WTC11 (cell line): ENCODE results near the gene TNFRSF1B. TPM values are rescaled to one million over a fixed set of nuclear protein-coding genes. Genes with fewer than 3 reads are reported as not detected.

ENCODE experiments used
- ATAC-seq: fragments of 200-7000 bp; cut with Tn5 transposase; 2 replicates; pipeline ENCODE4 v1.10.0; 2021; ENCODE audit warnings: mild to moderate bottlenecking, moderate library complexity
- CTCF ChIA-PET: fragments of 300-600 bp; sonication (Branson Sonifier 250); formaldehyde crosslinking; loops from one replicate; lab custom pipeline; 2021; ENCODE audit warnings: antibody characterized with exemption; lab: Charles Lee
- POLR2A ChIA-PET: fragments of 350-600 bp; sonication (Branson Sonifier 250); formaldehyde crosslinking; loops from one replicate; lab custom pipeline; 2021; ENCODE audit warnings: antibody characterized with exemption; lab: Charles Lee
- DNase-seq: peaks from one replicate; pipeline ENCODE4 v3.0.0; 2021; ENCODE audit warnings: low spot score
- H3K27ac Mint-ChIP-seq: 2 replicates; pipeline ENCODE4 v1.8.0; 2021; ENCODE audit warnings: mixed read lengths
- H3K27me3 Mint-ChIP-seq: 2 replicates; pipeline ENCODE4 v1.8.0; 2021; ENCODE audit warnings: low read depth, mild to moderate bottlenecking, moderate library complexity, mixed read lengths
- H3K36me3 Mint-ChIP-seq: 2 replicates; pipeline ENCODE4 v1.8.0; 2021; ENCODE audit warnings: mixed read lengths
- H3K4me1 Mint-ChIP-seq: 2 replicates; pipeline ENCODE4 v1.8.0; 2022; ENCODE audit warnings: mixed read lengths
- H3K4me3 Mint-ChIP-seq: 2 replicates; pipeline ENCODE4 v1.8.0; 2021; ENCODE audit warnings: mild to moderate bottlenecking, moderate library complexity, mixed read lengths
- H3K9me3 Mint-ChIP-seq: 2 replicates; pipeline ENCODE4 v1.8.0; 2021; ENCODE audit warnings: mixed read lengths
- ATF1 ChIP-seq: sonication (generic); formaldehyde crosslinking; IDR thresholded peaks from 2 replicates; pipeline ENCODE4 v1.8.1; 2023; ENCODE audit warnings: mild to moderate bottlenecking, moderate library complexity, missing genetic modification reagents
- CREM ChIP-seq: sonication (generic); formaldehyde crosslinking; IDR thresholded peaks from 2 replicates; pipeline ENCODE4 v1.8.1; 2022; ENCODE audit warnings: mild to moderate bottlenecking, missing genetic modification reagents, moderate library complexity
- GRHL2 ChIP-seq: fragments of 250-450 bp; sonication (Bioruptor Pico); IDR thresholded peaks from 2 replicates; pipeline ENCODE4 v1.8.0; 2022; ENCODE audit warnings: mild to moderate bottlenecking, moderate library complexity; ENCODE audit not compliant: insufficient replicate concordance, severe bottlenecking
- HMGA2 ChIP-seq: fragments of 250-450 bp; sonication (Bioruptor Pico); IDR thresholded peaks from 2 replicates; pipeline ENCODE4 v1.4.0; 2021; ENCODE audit warnings: mild to moderate bottlenecking, moderate library complexity
- IRF2 ChIP-seq: sonication (generic); formaldehyde crosslinking; IDR thresholded peaks from 2 replicates; pipeline ENCODE4 v1.8.0; 2022; ENCODE audit warnings: low read depth, missing genetic modification reagents, borderline replicate concordance
- NR2C2 ChIP-seq: sonication (generic); formaldehyde crosslinking; IDR thresholded peaks from 2 replicates; pipeline ENCODE4 v1.8.0; 2022; ENCODE audit warnings: mild to moderate bottlenecking, missing genetic modification reagents
- OVOL2 ChIP-seq: fragments of 250-450 bp; sonication (Bioruptor Pico); IDR thresholded peaks from 2 replicates; pipeline ENCODE4 v1.9.0; 2021; ENCODE audit warnings: mild to moderate bottlenecking, borderline replicate concordance
- PRDM15 ChIP-seq: sonication (generic); formaldehyde crosslinking; IDR thresholded peaks from 2 replicates; pipeline ENCODE4 v1.8.0; 2022; ENCODE audit warnings: missing genetic modification reagents
- SMAD3 ChIP-seq: sonication (generic); formaldehyde crosslinking; IDR thresholded peaks from 2 replicates; pipeline ENCODE4 v1.8.0; 2022; ENCODE audit warnings: missing genetic modification reagents, mild to moderate bottlenecking, borderline replicate concordance
- ZBTB43 ChIP-seq: sonication (generic); formaldehyde crosslinking; IDR thresholded peaks from 2 replicates; pipeline ENCODE4 v1.8.1; 2023; ENCODE audit warnings: mild to moderate bottlenecking, missing genetic modification reagents
- ZNF121 ChIP-seq: sonication (generic); formaldehyde crosslinking; IDR thresholded peaks from 2 replicates; pipeline ENCODE4 v1.8.0; 2023; ENCODE audit warnings: missing genetic modification reagents
- ZNF232 ChIP-seq: sonication (generic); formaldehyde crosslinking; IDR thresholded peaks from 2 replicates; pipeline ENCODE4 v1.8.0; 2022; ENCODE audit warnings: mild to moderate bottlenecking, missing genetic modification reagents
- ZNF423 ChIP-seq: fragments of 250-450 bp; sonication (Bioruptor Pico); IDR thresholded peaks from 2 replicates; pipeline ENCODE4 v2.1.2; 2022; ENCODE audit warnings: mild to moderate bottlenecking, moderate library complexity
- ZNF425 ChIP-seq: fragments of 250-450 bp; sonication (Bioruptor Pico); conservative IDR thresholded peaks from 2 replicates; pipeline ENCODE4 v1.9.0; 2021; ENCODE audit warnings: mild to moderate bottlenecking
- total RNA-seq: library from RNA; stranded (reverse); gene quantifications from 3 replicates; pipeline ENCODE4 v1.2.3, GENCODE V29; 2021
- TF ChIP-seq, protein P1 (sequence below): sonication (generic); formaldehyde crosslinking; IDR thresholded peaks from 2 replicates; pipeline ENCODE4 v1.8.1; 2022; ENCODE audit warnings: low read depth, missing genetic modification reagents, borderline replicate concordance
- TF ChIP-seq, protein P2 (sequence below): sonication (generic); formaldehyde crosslinking; IDR thresholded peaks from 2 replicates; pipeline ENCODE4 v1.8.0; 2022; ENCODE audit warnings: mild to moderate bottlenecking, missing genetic modification reagents
- TF ChIP-seq, protein P3 (sequence below): sonication (generic); formaldehyde crosslinking; IDR thresholded peaks from 2 replicates; pipeline ENCODE4 v1.8.1; 2023; ENCODE audit warnings: mild to moderate bottlenecking, moderate library complexity, missing genetic modification reagents

Gene TNFRSF1B
- total RNA-seq, 1 experiment from 2014 or later = 2.7 TPM

GRCh38 chr1:12202577-12202976 lies 35.8 kb downstream of the TNFRSF1B start (continued):
- TF ChIP-seq PRDM15 (CRISPR knock-in tag) (no peak), ATF1 (CRISPR knock-in tag) (no peak), HMGA2 (no peak), ZNF232 (CRISPR knock-in tag) (no peak), IRF2 (CRISPR knock-in tag) (no peak), CREM (CRISPR knock-in tag) (no peak), NR2C2 (CRISPR knock-in tag) (no peak), GRHL2 (no peak), ZNF423 (CRISPR knock-in tag) (no peak), ZNF425 (CRISPR knock-in tag) (no peak), OVOL2 (CRISPR knock-in tag) (no peak), ZNF121 (CRISPR knock-in tag) (no peak)
- TF ChIP-seq, protein P1, sequence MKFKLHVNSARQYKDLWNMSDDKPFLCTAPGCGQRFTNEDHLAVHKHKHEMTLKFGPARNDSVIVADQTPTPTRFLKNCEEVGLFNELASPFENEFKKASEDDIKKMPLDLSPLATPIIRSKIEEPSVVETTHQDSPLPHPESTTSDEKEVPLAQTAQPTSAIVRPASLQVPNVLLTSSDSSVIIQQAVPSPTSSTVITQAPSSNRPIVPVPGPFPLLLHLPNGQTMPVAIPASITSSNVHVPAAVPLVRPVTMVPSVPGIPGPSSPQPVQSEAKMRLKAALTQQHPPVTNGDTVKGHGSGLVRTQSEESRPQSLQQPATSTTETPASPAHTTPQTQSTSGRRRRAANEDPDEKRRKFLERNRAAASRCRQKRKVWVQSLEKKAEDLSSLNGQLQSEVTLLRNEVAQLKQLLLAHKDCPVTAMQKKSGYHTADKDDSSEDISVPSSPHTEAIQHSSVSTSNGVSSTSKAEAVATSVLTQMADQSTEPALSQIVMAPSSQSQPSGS (CRISPR knock-in tag) = no peak
- TF ChIP-seq, protein P2, sequence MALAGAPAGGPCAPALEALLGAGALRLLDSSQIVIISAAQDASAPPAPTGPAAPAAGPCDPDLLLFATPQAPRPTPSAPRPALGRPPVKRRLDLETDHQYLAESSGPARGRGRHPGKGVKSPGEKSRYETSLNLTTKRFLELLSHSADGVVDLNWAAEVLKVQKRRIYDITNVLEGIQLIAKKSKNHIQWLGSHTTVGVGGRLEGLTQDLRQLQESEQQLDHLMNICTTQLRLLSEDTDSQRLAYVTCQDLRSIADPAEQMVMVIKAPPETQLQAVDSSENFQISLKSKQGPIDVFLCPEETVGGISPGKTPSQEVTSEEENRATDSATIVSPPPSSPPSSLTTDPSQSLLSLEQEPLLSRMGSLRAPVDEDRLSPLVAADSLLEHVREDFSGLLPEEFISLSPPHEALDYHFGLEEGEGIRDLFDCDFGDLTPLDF = no peak
- TF ChIP-seq, protein P3, sequence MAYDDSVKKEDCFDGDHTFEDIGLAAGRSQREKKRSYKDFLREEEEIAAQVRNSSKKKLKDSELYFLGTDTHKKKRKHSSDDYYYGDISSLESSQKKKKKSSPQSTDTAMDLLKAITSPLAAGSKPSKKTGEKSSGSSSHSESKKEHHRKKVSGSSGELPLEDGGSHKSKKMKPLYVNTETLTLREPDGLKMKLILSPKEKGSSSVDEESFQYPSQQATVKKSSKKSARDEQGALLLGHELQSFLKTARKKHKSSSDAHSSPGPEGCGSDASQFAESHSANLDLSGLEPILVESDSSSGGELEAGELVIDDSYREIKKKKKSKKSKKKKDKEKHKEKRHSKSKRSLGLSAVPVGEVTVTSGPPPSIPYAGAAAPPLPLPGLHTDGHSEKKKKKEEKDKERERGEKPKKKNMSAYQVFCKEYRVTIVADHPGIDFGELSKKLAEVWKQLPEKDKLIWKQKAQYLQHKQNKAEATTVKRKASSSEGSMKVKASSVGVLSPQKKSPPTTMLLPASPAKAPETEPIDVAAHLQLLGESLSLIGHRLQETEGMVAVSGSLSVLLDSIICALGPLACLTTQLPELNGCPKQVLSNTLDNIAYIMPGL (CRISPR knock-in tag) = no peak

GRCh38 chr1:12203216-12204007 lies 36.6 kb downstream of the TNFRSF1B start:
- peaks cover 44% of the 10 kb centered on the region for H3K4me1 Mint-ChIP-seq
- H3K9me3 Mint-ChIP-seq = no peaks in the 10 kb centered on the region
- H3K27me3 Mint-ChIP-seq = no peaks in the 10 kb centered on the region
- DNase-seq (no peak), ATAC-seq (no peak)
- ChIA-PET CTCF (interaction anchor here (0.8 to 17.1 kb wide), 5 partner anchors 23 to 124 kb away, joined by 3 to 325 read pairs (median 3); no protein-coding TSS in a partner anchor), POLR2A (no interaction called here)
- no peaks in the 10 kb centered on the region for H3K36me3 Mint-ChIP-seq
- H3K4me3 Mint-ChIP-seq = no peak overlapping the region
- no peak overlapping the region for H3K27ac Mint-ChIP-seq
- TF ChIP-seq SMAD3 (CRISPR knock-in tag) = no peak
- TF ChIP-seq ZBTB43 (CRISPR knock-in tag) = no peak
- TF ChIP-seq, protein P1 (CRISPR knock-in tag) = no peak
- TF ChIP-seq, all 79 proteins: peak for 0
